ENCODE data around the gene MACF1.
"Not testable (repeated sequence)": the region's sequence is repeated elsewhere in the genome, so short reads cannot be mapped to it uniquely, and the experiment has no call there.

The MACF1 gene

DNA sequence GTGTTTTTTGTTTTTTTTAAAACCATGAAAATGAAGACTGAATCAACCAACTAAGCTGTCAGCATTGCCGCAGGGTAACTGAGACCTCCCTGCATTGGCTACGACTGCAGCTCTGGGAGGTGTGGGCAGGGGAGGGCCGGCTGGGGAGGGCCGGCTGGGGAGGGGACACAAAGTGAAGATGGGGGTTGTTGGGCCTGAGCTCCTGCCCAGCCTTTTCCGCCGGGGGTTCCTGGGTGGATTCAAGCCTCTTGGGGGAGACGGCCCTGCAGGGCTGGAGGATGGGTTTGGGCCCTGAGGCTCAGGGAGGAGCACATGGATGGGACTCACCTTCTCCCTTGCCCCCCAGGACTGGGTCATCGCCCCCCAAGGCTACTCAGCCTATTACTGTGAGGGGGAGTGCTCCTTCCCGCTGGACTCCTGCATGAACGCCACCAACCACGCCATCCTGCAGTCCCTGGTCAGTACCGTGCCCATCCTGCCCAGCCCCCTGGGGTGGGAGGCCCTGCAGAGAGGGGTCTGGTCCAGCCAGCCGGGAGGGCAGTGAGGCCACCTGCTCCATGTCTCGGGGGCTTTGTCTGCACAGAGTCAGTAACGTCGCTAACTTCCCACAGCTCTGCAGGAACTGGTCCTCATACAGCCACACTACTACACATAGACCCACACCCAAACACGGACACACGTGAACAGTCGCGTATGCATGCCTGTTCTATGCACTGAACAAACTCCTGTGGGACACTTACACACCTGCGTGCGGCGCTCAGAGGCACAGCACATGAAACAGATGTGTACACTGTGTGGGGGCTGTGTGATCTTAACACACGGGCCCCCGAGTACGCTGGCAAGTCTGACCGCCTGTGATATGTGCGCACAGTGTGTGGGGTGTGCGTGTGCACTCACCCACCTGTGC lies 318.4 kb downstream of the MACF1 start:
- DNase-seq = no peak

DNA sequence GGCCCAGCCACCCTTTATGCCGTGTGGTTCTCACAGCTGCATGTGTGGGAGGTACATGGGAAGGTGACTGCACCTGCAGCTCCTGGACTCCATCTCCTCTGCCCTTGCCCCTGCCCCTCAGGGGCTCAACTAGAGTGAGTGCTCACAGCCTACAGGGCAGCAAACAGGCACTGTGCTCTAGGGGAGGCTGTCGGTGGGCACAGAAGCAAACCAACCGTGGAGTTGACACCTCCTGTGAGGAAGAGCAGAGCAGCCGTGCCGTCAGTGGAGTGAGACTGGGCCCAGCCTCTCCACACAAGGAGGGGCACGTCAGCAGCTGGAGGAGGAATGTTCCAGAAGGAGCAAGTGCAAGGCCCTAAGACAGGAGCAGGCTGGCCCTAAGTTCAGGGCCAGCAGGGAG lies 319.7 kb downstream of the MACF1 start:
- no peak for DNase-seq

DNA sequence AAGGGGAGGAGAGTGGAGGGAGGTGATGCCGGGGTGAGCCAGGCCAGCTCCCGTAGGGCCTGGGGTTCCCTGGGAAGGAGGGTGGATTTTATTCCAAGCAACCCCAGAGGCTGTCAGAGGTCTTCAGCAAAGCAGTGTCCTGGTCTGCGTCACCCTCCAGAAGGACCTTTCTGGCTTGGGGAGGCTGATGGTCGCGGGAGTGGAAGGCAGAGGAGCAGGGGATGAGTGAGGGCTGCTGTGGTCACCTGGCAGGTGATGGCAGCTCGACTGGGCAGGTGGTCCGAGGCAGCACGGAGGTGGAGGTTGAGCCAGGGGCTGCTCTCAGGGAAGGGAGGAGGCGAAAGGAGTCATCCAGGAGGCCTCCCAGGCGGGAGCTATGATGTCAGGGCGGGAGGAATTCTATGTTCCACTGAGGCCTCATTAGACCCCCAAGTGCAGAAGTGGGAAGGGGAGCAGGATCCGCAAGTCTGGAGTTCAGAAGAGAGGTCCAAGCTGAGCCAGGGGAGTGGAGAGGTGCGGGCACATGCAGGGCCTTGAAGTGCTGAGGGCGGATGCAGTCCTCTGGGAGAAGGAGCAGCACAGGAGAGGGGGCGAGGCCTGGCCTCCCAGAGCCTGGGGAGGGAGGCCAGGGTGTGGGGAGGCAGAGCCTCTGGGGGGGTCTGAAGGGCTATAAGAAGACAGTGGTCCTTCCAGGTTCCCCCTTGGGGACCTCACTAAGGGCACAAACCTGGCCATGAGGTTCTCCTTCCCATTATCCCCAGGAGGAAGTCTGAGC lies 320.3 kb downstream of the MACF1 start:
- no peak for DNase-seq

DNA sequence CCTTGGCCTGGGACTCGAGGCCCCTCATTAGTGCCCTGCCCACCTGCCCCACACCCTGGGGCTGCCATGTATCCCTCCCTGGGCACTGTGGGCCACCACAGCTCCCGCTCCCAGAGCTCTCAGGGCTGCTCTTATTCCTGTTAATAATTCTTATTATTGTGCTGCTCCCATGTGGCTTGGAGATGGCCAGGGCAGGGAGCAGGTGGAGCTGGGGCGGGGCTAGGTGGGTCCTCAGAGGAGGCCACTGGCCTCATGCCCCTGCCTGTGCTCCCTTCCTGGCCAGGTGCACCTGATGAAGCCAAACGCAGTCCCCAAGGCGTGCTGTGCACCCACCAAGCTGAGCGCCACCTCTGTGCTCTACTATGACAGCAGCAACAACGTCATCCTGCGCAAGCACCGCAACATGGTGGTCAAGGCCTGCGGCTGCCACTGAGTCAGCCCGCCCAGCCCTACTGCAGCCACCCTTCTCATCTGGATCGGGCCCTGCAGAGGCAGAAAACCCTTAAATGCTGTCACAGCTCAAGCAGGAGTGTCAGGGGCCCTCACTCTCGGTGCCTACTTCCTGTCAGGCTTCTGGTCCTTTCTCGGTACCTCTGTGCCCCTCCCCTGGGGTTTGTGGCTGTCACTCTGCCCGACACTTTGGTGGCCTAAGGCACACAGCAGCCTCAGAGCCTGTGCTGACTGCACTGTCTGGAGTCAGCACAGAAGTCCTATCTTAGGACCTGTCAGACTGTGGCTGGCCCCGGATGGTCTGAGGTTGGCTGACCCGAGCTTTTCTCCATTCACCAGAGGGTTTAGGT lies 321.1 kb downstream of the MACF1 start:
- DNase-seq = no peak

DNA sequence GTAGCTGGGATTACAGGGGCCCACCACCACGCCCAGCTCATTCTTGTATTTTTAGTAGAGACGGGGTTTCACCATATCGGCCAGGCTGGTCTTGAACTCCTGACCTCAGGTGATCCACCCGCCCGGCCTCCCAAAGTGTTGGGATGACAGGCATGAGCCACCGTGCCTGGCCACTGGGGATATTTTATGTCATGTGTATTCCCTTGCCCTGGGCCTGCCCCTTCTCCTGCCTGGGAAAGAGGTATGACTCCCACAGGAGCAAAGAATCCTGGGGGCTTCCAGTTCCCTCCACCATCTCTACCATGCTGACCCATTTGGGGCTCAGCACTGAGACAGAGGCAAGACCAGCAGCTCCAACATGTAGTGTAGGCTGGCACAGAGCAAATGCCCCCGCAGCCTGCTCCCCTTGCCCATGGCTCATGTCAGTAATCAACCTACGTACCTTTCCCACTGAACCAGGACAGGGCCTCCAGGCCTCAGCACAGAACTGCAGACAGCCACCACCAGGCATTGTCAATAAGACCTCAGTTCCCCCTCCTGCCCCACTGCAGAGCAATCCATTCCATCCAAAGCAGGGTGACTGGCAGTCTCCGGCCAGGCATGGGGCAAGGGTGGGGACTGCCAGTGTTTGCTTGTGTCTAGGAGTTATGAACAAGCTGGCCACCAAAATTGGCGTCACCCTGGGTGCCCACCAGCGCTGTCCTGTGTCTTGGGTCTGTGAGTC lies 322.1 kb downstream of the MACF1 start:
- DNase-seq = no peak

DNA sequence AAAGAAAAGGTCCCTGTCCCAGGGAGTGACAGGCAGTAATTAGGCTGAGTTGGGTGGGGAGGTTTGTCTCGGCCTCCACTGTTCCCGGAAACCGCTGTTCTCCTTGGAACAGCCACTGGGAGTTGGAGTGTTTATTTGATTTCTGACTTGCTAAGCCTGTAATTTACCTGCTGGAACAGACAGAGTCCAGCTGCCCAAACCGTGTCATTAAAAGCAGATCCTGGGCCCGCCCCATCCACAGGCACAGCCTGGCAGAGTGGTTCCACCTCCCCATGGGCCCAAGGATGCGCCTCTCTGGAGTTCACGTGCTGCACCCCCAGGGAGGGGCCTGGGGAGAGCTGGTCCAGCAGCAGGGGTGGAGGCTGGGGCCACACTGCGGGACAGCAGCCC lies 322.7 kb downstream of the MACF1 start:
- not testable (repeated sequence) for DNase-seq

DNA sequence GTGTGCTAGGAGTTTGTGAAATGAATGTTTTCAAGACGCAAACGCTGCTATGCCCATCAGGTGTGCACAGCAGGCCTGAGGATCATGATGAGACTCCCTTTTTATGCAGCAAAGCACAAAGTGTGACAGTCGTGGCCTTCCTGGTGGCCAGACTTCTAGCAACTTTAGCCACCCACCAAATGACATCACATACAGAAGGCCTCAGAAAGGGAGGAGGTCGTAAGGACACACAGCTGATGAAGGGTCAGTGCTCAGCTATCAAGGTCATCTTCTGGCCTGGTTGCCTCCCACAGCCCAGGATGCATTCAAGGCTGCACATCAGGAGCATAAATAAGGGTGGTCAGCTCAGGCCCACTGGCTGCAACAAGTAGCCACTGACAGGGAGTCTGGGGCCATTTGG lies 323.6 kb downstream of the MACF1 start:
- DNase-seq = no peak

DNA sequence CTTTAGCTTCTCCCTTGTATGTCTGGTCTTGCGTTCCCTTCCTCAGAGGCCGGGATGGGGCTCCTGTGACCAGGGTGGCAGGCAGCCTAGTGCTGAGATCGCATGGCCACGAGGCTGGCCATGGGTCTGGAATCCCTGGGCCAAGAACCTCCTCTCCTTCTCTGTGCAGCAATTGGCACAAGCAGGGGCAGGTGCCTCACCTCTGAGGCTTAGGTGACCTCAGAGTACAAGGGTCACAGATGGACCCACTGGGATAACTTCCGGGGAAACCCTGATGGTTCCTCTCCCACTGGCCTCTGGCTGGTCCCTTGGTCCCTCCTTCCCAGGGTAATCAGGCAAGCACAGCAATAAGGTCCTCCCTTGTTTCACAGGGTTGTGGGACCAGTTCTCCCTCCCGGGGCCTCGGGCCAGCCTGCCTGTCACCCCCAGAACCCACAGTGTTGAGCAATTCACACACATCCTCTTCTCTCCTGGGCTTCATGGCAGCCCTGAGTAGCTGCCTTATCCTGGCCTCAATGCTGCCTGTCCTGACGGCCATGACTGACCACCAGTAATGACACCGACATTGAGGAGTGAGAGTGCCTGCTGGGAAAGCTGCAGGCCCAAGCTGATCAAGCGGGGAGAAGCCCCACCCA lies 325.5 kb downstream of the MACF1 start:
- DNase-seq = no peak

DNA sequence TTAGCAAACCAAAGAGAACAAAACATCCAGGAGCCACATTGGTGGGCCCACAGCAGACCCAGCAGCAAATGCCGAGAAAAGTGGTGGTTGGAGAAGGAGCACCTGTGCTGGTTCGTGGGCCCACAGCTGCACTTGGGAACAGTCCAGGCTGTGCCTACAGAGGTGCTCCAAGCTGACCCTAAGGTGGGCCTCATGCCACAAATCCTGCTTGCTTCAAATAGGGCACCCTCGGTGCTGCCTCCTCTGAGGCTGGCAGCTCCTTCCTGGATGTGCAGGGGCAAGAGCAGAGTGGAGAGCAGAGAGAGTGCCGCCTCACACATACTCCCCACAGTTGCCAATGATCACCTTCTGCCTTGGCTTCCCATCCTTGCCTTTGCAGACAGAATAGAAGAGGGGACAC lies 327.0 kb downstream of the MACF1 start:
- DNase-seq = no peak

DNA sequence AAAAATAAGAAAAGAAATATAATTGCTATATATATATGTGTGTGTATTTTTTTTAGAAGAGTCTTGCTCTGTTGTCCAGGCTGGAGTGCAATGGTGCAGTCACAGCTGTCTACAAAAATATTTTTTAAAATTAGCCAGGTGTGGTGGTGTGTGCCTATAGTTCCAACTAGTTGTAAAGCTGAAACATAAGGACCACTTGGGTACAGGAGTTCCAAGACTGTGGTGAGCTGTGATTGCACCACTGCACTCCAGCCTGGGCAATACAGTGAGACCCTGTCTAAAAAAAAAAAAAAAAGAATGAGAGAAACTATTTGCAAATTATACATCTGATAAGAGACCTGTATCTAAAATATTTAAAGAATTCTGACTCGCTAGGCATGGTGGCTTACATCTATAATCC lies 328.9 kb downstream of the MACF1 start:
- DNase-seq = no peak
